ENCODE measurements around the gene ITGA8.
"Not testable (repeated sequence)": the region's sequence is repeated elsewhere in the genome, so short reads cannot be mapped to it uniquely, and the experiment has no call there.

The ITGA8 gene

GRCh38 chr10:15485684-15486316, 233.9 kb downstream of the ITGA8 start:
- in situ Hi-C loops (cut with HindIII; ENCODE audit: low pct_unique_long_range_greater_than_20kb, low sequenced_read_pairs) = no loop called here
- no peak for TF ChIP-seq JUND (IDR thresholded peaks at IDR 0.05; ENCODE audit: low read depth)
- DNase-seq (ENCODE audit: low read depth in 1 of 2, low spot score in 1 of 2) = no peak

GRCh38 chr10:15485027-15485426, 234.7 kb downstream of the ITGA8 start:
- in situ Hi-C loops (cut with HindIII; ENCODE audit: low pct_unique_long_range_greater_than_20kb, low sequenced_read_pairs) = no loop called here
- no peak for TF ChIP-seq JUND (IDR thresholded peaks at IDR 0.05; ENCODE audit: low read depth)
- no peak for DNase-seq (ENCODE audit: low read depth in 1 of 2, low spot score in 1 of 2)

GRCh38 chr10:15484128-15484527, 235.6 kb downstream of the ITGA8 start:
- TF ChIP-seq JUND (IDR thresholded peaks at IDR 0.05; ENCODE audit: low read depth) = no peak
- in situ Hi-C loops (cut with HindIII; ENCODE audit: low pct_unique_long_range_greater_than_20kb, low sequenced_read_pairs) = no loop called here
- no peak for DNase-seq (ENCODE audit: low read depth in 1 of 2, low spot score in 1 of 2)

- no peak for TF ChIP-seq JUND (IDR thresholded peaks at IDR 0.05; ENCODE audit: low read depth)
- in situ Hi-C loops (cut with HindIII; ENCODE audit: low pct_unique_long_range_greater_than_20kb, low sequenced_read_pairs) = no loop called here
- DNase-seq (ENCODE audit: low read depth in 1 of 2, low spot score in 1 of 2) = no peak
These were observed 236.3 kb downstream of the ITGA8 start for GRCh38 chr10:15483215-15484075.

GRCh38 chr10:15482156-15482555, 237.6 kb downstream of the ITGA8 start:
- in situ Hi-C loops (cut with HindIII; ENCODE audit: low pct_unique_long_range_greater_than_20kb, low sequenced_read_pairs) = no loop called here
- no peak for TF ChIP-seq JUND (IDR thresholded peaks at IDR 0.05; ENCODE audit: low read depth)
- no peak for DNase-seq (ENCODE audit: low read depth in 1 of 2, low spot score in 1 of 2)

- no peak for TF ChIP-seq JUND (IDR thresholded peaks at IDR 0.05; ENCODE audit: low read depth)
- in situ Hi-C loops (cut with HindIII; ENCODE audit: low pct_unique_long_range_greater_than_20kb, low sequenced_read_pairs) = no loop called here
- DNase-seq (ENCODE audit: low read depth in 1 of 2, low spot score in 1 of 2) = no peak
These were observed 240.8 kb downstream of the ITGA8 start for GRCh38 chr10:15478950-15479349.

- DNase-seq (ENCODE audit: low read depth in 1 of 2, low spot score in 1 of 2) = no peak
- no peak for TF ChIP-seq JUND (IDR thresholded peaks at IDR 0.05; ENCODE audit: low read depth)
- in situ Hi-C loops (cut with HindIII; ENCODE audit: low pct_unique_long_range_greater_than_20kb, low sequenced_read_pairs) = no loop called here
These were observed 241.3 kb downstream of the ITGA8 start for GRCh38 chr10:15478429-15478828.

- no peak for DNase-seq (ENCODE audit: low read depth in 1 of 2, low spot score in 1 of 2)
- TF ChIP-seq JUND (IDR thresholded peaks at IDR 0.05; ENCODE audit: low read depth) = no peak
- in situ Hi-C loops (cut with HindIII; ENCODE audit: low pct_unique_long_range_greater_than_20kb, low sequenced_read_pairs) = no loop called here
These were observed 243.4 kb downstream of the ITGA8 start for GRCh38 chr10:15476337-15476736.

- DNase-seq (ENCODE audit: low read depth in 1 of 2, low spot score in 1 of 2); in situ Hi-C loops (cut with HindIII; ENCODE audit: low pct_unique_long_range_greater_than_20kb, low sequenced_read_pairs): not testable (repeated sequence)
These were observed 244.3 kb downstream of the ITGA8 start for GRCh38 chr10:15475439-15475838.

GRCh38 chr10:15474671-15475070, 245.1 kb downstream of the ITGA8 start:
- DNase-seq (ENCODE audit: low read depth in 1 of 2, low spot score in 1 of 2) = no peak
- in situ Hi-C loops (cut with HindIII; ENCODE audit: low pct_unique_long_range_greater_than_20kb, low sequenced_read_pairs) = no loop called here
- no peak for TF ChIP-seq JUND (IDR thresholded peaks at IDR 0.05; ENCODE audit: low read depth)

GRCh38 chr10:15473396-15473767, 246.3 kb downstream of the ITGA8 start:
- no peak for TF ChIP-seq JUND (IDR thresholded peaks at IDR 0.05; ENCODE audit: low read depth)
- in situ Hi-C loops (cut with HindIII; ENCODE audit: low pct_unique_long_range_greater_than_20kb, low sequenced_read_pairs) = no loop called here
- DNase-seq (ENCODE audit: low read depth in 1 of 2, low spot score in 1 of 2) = no peak

GRCh38 chr10:15472431-15473395, 247.0 kb downstream of the ITGA8 start:
- TF ChIP-seq JUND (IDR thresholded peaks at IDR 0.05; ENCODE audit: low read depth) = no peak
- in situ Hi-C loops (cut with HindIII; ENCODE audit: low pct_unique_long_range_greater_than_20kb, low sequenced_read_pairs) = no loop called here
- no peak for DNase-seq (ENCODE audit: low read depth in 1 of 2, low spot score in 1 of 2)
